Gastroesophageal sphincter (tissue), 4 donors: ENCODE data around the gene NRL. TPM values are rescaled to one million over a fixed set of nuclear protein-coding genes. Genes with fewer than 3 reads are reported as not detected.

Experiments
- ATAC-seq: fragments of 150-250 bp; one replicate; pipeline ENCODE4 v1.9.1; 2016; ENCODE audit warnings: mild to moderate bottlenecking, moderate library complexity
- H3K27ac ChIP-seq, 4 donors: fragments of 200-600 bp; sonication (generic) in 3 of 4; 1 replicate in 3 of 4; 2 replicates in 1 of 4; pipeline ENCODE4 v1.5.1; 2016 to 2019
- H3K27me3 ChIP-seq: fragments of 200-600 bp; sonication (generic); one replicate; pipeline ENCODE4 v1.5.1; 2019
- H3K36me3 ChIP-seq, 2 donors: fragments of 200-600 bp; sonication (generic); one replicate each; pipeline ENCODE4 v1.5.1; 2019; ENCODE audit warnings: control low read depth in 1 of 2
- H3K4me1 ChIP-seq, 3 donors: fragments of 200-600 bp; sonication (generic); 1 replicate in 2 of 3; 2 replicates in 1 of 3; pipeline ENCODE4 v1.5.1; 2016 to 2019; ENCODE audit warnings: control low read depth in 2 of 3
- H3K4me3 ChIP-seq, 2 donors: fragments of 200-600 bp; sonication (generic); one replicate each; pipeline ENCODE4 v1.5.1; 2019; ENCODE audit warnings: mild to moderate bottlenecking in 1 of 2, moderate library complexity in 1 of 2
- H3K9me3 ChIP-seq, 3 donors: fragments of 200-600 bp; sonication (generic); one replicate each; pipeline ENCODE4 v1.5.1; 2017 to 2019; ENCODE audit warnings: control low read depth in 2 of 3
- CTCF ChIP-seq, 4 experiments: fragments of 200-600 bp in 2 of 4; fragments of 450-650 bp in 2 of 4; sonication (generic) in 1 of 4; IDR thresholded peaks; one replicate each; pipeline ENCODE4 v1.5.1; 2017 to 2019; ENCODE audit warnings: antibody characterized with exemption in 4 of 4, mild to moderate bottlenecking in 2 of 4, moderate library complexity in 2 of 4
- EP300 ChIP-seq: sonication (generic); formaldehyde crosslinking; IDR thresholded peaks from one replicate; pipeline ENCODE4 v1.6.1; 2017; ENCODE audit warnings: antibody characterized with exemption, mild to moderate bottlenecking
- POLR2A ChIP-seq, 2 donors: fragments of 450-650 bp; IDR thresholded peaks; one replicate each; pipeline ENCODE4 v1.6.1; 2017; ENCODE audit warnings: antibody characterized with exemption in 2 of 2, mild to moderate bottlenecking in 2 of 2, moderate library complexity in 1 of 2
- POLR2AphosphoS5 ChIP-seq: sonication (generic); formaldehyde crosslinking; IDR thresholded peaks from one replicate; pipeline ENCODE4 v1.6.1; 2017; ENCODE audit warnings: antibody characterized with exemption
- WGBS, 2 donors: methylation state at CpG; one replicate each; pipeline ENCODE4 v1.1.5; 2018; ENCODE audit warnings: low coverage in 1 of 2; 5-methylcytosine and 5-hydroxymethylcytosine counted together
- total RNA-seq, 4 donors: library from RNA; depleted of rRNA; stranded (reverse); fragments of >200 nt; gene quantifications; one replicate each; pipeline ENCODE4 v1.1.0, GENCODE V29; 2016

Gene NRL
- total RNA-seq, 4 donors from 2014 or later = 0.81 to 10.4 (median 5.0) TPM; not detected in 1

GRCh38 chr14:24136684-24137528 lies 22.2 kb upstream of the NRL start:
- Histone ChIP-seq H3K36me3 (peaks cover 0 to 28% of the 10 kb centered on the region in 2 donors), H3K9me3 (no peaks in the 10 kb centered on the region), H3K27ac (peak overlapping the region; percentile 81 to 95 (median 93)), H3K27me3 (no peaks in the 10 kb centered on the region), H3K4me3 (peak overlapping the region; percentile 93 to 98), H3K4me1 (peaks cover 0 to 62% (median 25%) of the 10 kb centered on the region in 3 donors)
- WGBS, 2 donors = 28 to 42% methylated on average over 2 to 5 of the region's 13 CpGs
- TF ChIP-seq POLR2AphosphoS5 (no peak), CTCF (IDR thresholded peaks at IDR 0.05) (no peak), EP300 (no peak), POLR2A (IDR thresholded peaks at IDR 0.05) (no peak)
- no peak for ATAC-seq

GRCh38 chr14:24135834-24136683 lies 21.3 kb upstream of the NRL start, which contains the start of gene PSME1:
TSS of gene PSME1 (plus strand) at chr14:24136194. CDS start at chr14:24136263, 69 bp downstream.
- no peaks in the 10 kb centered on the region for H3K9me3 ChIP-seq
- WGBS, 2 donors = 1% methylated on average over 19 of the region's 75 CpGs; no CpG with 5 or more reads in 1 of the 2 donors
- ATAC-seq = peak; percentile 98
- H3K36me3 ChIP-seq = peaks cover 0 to 28% of the 10 kb centered on the region in 2 donors
- peak within 1 kb of the TSS; percentile 93 to 98 for H3K4me3 ChIP-seq
- H3K27me3 ChIP-seq = no peaks in the 10 kb centered on the region
- TF ChIP-seq CTCF (IDR thresholded peaks at IDR 0.05) = peak in 2 of 4 experiments; percentile 8 to 46
- TF ChIP-seq POLR2AphosphoS5 = peak; percentile 56
- no peak for TF ChIP-seq EP300
- peak; percentile 24 to 55 for TF ChIP-seq POLR2A (IDR thresholded peaks at IDR 0.05)
- H3K27ac ChIP-seq = peak within 1 kb of the TSS; percentile 81 to 95 (median 93)
- H3K4me1 ChIP-seq = peaks cover 0 to 69% (median 25%) of the 10 kb centered on the region in 3 donors

GRCh38 chr14:24135584-24135833 lies 20.8 kb upstream of the NRL start:
- Histone ChIP-seq H3K36me3 (peaks cover 0 to 28% of the 10 kb centered on the region in 2 donors), H3K27me3 (no peaks in the 10 kb centered on the region), H3K4me3 (peak overlapping the region; percentile 93 to 98), H3K4me1 (peaks cover 0 to 68% (median 28%) of the 10 kb centered on the region in 3 donors), H3K9me3 (no peaks in the 10 kb centered on the region), H3K27ac (peak overlapping the region; percentile 60 to 95 (median 93))
- 0 to 5% methylated on average over 7 to 9 of the region's 9 CpGs for WGBS, 2 donors
- TF ChIP-seq POLR2A (IDR thresholded peaks at IDR 0.05) = no peak
- no peak for TF ChIP-seq CTCF (IDR thresholded peaks at IDR 0.05)
- TF ChIP-seq EP300 = no peak
- TF ChIP-seq POLR2AphosphoS5 = no peak
- ATAC-seq = no peak

GRCh38 chr14:24133735-24134134 lies 19.0 kb upstream of the NRL start:
- WGBS, 2 donors = 88 to 92% methylated on average over 1 of the region's 1 CpG
- Histone ChIP-seq H3K27me3 (no peaks in the 10 kb centered on the region), H3K4me3 (no peak overlapping the region), H3K4me1 (peaks cover 0 to 50% (median 14%) of the 10 kb centered on the region in 3 donors), H3K36me3 (peaks cover 0 to 18% of the 10 kb centered on the region in 2 donors), H3K27ac (no peak overlapping the region), H3K9me3 (no peaks in the 10 kb centered on the region)
- no peak for ATAC-seq
- TF ChIP-seq POLR2AphosphoS5 = no peak
- TF ChIP-seq POLR2A (IDR thresholded peaks at IDR 0.05) = no peak
- TF ChIP-seq EP300 = no peak
- TF ChIP-seq CTCF (IDR thresholded peaks at IDR 0.05) = no peak
